ENCODE data around the gene SLC6A3. TPM values are rescaled to one million over a fixed set of nuclear protein-coding genes. Genes with fewer than 3 reads are reported as not detected.
"Not testable (repeated sequence)": the region's sequence is repeated elsewhere in the genome, so short reads cannot be mapped to it uniquely, and the experiment has no call there.

Gene SLC6A3
- total RNA-seq, 1 donor from 2014 or later: 0.10 TPM

DNA sequence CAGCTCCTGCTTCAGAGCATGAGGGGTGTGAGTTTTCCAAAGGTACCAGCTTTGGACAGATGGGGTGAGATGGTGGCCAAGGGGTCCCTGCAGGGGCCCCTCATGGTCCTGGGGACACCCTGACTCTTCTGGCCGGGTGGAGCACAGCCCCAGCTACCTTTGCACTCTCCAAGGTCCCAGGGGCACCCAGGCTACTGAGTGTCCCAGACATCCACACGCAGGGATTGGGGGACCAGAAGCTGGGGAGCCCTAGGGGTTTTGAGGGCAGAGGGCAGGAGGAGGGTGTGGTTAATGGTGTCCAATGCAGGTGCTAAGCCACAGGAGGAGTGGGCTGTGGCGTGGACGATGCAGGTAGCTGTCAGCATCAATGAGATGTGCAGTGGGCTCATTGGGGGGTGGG, 84.4 kb downstream of the SLC6A3 start:
- TF ChIP-seq, protein P1, sequence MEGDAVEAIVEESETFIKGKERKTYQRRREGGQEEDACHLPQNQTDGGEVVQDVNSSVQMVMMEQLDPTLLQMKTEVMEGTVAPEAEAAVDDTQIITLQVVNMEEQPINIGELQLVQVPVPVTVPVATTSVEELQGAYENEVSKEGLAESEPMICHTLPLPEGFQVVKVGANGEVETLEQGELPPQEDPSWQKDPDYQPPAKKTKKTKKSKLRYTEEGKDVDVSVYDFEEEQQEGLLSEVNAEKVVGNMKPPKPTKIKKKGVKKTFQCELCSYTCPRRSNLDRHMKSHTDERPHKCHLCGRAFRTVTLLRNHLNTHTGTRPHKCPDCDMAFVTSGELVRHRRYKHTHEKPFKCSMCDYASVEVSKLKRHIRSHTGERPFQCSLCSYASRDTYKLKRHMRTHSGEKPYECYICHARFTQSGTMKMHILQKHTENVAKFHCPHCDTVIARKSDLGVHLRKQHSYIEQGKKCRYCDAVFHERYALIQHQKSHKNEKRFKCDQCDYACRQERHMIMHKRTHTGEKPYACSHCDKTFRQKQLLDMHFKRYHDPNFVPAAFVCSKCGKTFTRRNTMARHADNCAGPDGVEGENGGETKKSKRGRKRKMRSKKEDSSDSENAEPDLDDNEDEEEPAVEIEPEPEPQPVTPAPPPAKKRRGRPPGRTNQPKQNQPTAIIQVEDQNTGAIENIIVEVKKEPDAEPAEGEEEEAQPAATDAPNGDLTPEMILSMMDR (IDR thresholded peaks at IDR 0.05; ENCODE audit: unreplicated experiment): no peak
- Mint-ChIP-seq H3K36me3 (ENCODE audit: low read depth, unreplicated experiment) (no peaks in the 10 kb centered on the region), H3K27me3 (ENCODE audit: unreplicated experiment) (peaks cover 2% of the 10 kb centered on the region), H3K4me1 (ENCODE audit: unreplicated experiment) (peaks cover 5% of the 10 kb centered on the region), H3K4me3 (ENCODE audit: unreplicated experiment) (no peak overlapping the region), H3K27ac (ENCODE audit: unreplicated experiment) (no peak overlapping the region), H3K9me3 (ENCODE audit: unreplicated experiment) (no peaks in the 10 kb centered on the region)
- no peak for DNase-seq (ENCODE audit: low spot score)

DNA sequence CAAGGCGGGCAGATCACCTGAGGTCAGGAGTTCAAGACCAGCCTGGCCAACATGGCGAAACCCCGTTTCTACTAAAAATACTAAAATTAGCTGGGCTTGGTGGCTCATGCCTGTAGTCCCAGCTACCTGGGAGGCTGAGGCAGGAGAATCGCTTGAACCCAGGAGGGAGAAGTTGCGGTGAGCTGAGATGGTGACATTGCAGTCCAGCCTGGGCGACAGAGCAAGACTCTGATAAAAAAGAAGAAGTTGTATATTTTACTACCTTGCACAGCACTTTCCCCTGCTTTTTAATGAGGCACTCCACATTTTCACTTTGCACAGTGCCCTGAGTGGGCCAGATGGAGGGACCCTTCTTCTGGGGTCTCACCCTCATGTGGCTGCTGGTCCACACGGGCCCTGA, 84.9 kb downstream of the SLC6A3 start:
- H3K4me3 Mint-ChIP-seq (ENCODE audit: unreplicated experiment); H3K36me3 Mint-ChIP-seq (ENCODE audit: low read depth, unreplicated experiment); H3K9me3 Mint-ChIP-seq (ENCODE audit: unreplicated experiment); H3K27ac Mint-ChIP-seq (ENCODE audit: unreplicated experiment); H3K4me1 Mint-ChIP-seq (ENCODE audit: unreplicated experiment); H3K27me3 Mint-ChIP-seq (ENCODE audit: unreplicated experiment); DNase-seq (ENCODE audit: low spot score): not testable (repeated sequence)

DNA sequence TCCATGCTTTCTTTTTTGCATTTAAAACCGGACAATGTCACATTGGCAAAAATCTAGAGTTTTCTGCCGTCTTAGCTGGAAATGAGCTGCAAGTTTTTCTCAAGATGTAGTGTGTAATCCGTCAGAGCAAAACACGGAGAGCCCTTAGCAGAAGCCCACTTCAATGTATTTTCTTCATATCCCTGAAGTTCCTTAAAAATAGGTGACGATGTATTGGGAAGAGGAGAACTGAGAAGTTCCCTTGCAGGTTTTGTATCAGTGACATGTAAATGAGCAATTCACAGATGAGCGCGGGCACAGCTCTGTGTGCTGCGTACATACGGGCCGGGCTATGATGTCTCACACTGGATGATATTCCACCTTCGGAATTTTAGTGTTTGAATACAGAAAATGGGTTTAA, 85.5 kb downstream of the SLC6A3 start:
- Mint-ChIP-seq H3K9me3 (ENCODE audit: unreplicated experiment) (no peaks in the 10 kb centered on the region), H3K27ac (ENCODE audit: unreplicated experiment) (no peak overlapping the region), H3K27me3 (ENCODE audit: unreplicated experiment) (peaks cover 2% of the 10 kb centered on the region), H3K36me3 (ENCODE audit: low read depth, unreplicated experiment) (no peaks in the 10 kb centered on the region), H3K4me1 (ENCODE audit: unreplicated experiment) (peaks cover 5% of the 10 kb centered on the region), H3K4me3 (ENCODE audit: unreplicated experiment) (no peak overlapping the region)
- DNase-seq (ENCODE audit: low spot score): no peak
- TF ChIP-seq, protein P1 (IDR thresholded peaks at IDR 0.05; ENCODE audit: unreplicated experiment): no peak

DNA sequence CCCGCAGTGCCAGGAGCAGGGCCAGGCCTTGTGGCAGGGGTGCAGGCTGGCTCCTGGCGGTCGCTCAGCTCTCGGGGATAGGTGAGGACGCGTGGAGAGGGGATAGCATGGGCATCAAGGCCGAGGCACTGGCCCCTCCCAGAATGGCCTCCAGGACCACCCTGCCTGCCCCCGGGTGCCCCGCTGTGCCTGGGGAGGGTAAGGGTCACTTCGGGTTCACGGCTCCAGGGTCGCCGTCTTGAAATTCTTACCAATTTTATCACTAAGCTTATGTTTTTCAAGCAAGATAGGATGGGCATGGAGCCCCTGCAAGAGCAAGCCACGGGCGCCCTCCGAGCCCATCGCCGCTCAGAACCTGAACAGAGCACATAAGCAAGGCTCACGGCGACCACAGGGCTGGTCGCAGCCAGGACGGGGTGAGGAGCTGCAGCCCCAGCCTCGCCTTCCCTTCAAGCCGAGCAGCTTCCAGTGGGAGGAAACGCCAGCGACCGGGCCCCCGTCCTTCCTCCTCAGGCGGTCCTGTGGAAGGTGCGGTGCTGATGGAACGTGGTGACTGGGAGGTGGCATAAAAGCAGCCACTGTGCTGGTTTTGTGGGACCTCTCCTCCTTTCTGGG, 86.1 kb downstream of the SLC6A3 start:
- peaks cover 2% of the 10 kb centered on the region for H3K27me3 Mint-ChIP-seq (ENCODE audit: unreplicated experiment)
- H3K4me3 Mint-ChIP-seq (ENCODE audit: unreplicated experiment): no peak overlapping the region
- H3K4me1 Mint-ChIP-seq (ENCODE audit: unreplicated experiment): peaks cover under 1% of the 10 kb centered on the region

DNA sequence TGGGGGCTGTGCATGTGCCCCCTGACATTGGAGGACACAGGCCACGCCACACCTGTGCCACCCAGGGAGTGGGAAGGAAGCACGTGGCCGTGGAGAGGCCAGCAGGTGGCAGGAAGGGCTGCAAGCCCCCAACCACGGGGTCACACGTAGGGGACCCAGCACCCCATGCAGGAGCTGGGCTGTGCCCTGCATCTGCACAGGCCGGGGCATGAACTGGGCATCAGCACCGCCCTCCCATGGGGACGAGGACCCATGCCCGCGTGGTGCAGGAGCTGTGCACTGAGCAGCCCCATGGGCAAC, 86.6 kb downstream of the SLC6A3 start:
- TF ChIP-seq, protein P1 (IDR thresholded peaks at IDR 0.05; ENCODE audit: unreplicated experiment): no peak
- Mint-ChIP-seq H3K27ac (ENCODE audit: unreplicated experiment) (no peak overlapping the region), H3K9me3 (ENCODE audit: unreplicated experiment) (no peaks in the 10 kb centered on the region), H3K27me3 (ENCODE audit: unreplicated experiment) (peaks cover 2% of the 10 kb centered on the region), H3K4me3 (ENCODE audit: unreplicated experiment) (no peak overlapping the region), H3K36me3 (ENCODE audit: low read depth, unreplicated experiment) (no peaks in the 10 kb centered on the region), H3K4me1 (ENCODE audit: unreplicated experiment) (no peaks in the 10 kb centered on the region)
- no peak for DNase-seq (ENCODE audit: low spot score)

More for the DNA sequence above, 86.1 kb downstream of the SLC6A3 start:
- TF ChIP-seq, protein P1 (IDR thresholded peaks at IDR 0.05; ENCODE audit: unreplicated experiment): no peak
- Mint-ChIP-seq H3K9me3 (ENCODE audit: unreplicated experiment) (no peaks in the 10 kb centered on the region), H3K27ac (ENCODE audit: unreplicated experiment) (no peak overlapping the region), H3K36me3 (ENCODE audit: low read depth, unreplicated experiment) (no peaks in the 10 kb centered on the region)
- no peak for DNase-seq (ENCODE audit: low spot score)

All from endothelial cell (in vitro differentiated cells).